Hepatocyte (in vitro differentiated cells): ENCODE data around the gene TBXAS1.

Experiments
- EZH2 ChIP-seq: fragments of 200-600 bp; sonication (generic); IDR thresholded peaks from 2 replicates; pipeline ENCODE4 v1.6.1; 2016; ENCODE audit warnings: antibody characterized with exemption, mild to moderate bottlenecking, borderline replicate concordance
- TF ChIP-seq, protein P1 (sequence below): fragments of 200-600 bp; sonication (generic); IDR thresholded peaks from 2 replicates; pipeline ENCODE4 v1.5.1; 2016; ENCODE audit warnings: antibody characterized with exemption, mild to moderate bottlenecking; ENCODE audit not compliant: poor library complexity

GRCh38 chr7:139855498-139856270, 26.6 kb downstream of the TBXAS1 start:
- TF ChIP-seq, protein P1, sequence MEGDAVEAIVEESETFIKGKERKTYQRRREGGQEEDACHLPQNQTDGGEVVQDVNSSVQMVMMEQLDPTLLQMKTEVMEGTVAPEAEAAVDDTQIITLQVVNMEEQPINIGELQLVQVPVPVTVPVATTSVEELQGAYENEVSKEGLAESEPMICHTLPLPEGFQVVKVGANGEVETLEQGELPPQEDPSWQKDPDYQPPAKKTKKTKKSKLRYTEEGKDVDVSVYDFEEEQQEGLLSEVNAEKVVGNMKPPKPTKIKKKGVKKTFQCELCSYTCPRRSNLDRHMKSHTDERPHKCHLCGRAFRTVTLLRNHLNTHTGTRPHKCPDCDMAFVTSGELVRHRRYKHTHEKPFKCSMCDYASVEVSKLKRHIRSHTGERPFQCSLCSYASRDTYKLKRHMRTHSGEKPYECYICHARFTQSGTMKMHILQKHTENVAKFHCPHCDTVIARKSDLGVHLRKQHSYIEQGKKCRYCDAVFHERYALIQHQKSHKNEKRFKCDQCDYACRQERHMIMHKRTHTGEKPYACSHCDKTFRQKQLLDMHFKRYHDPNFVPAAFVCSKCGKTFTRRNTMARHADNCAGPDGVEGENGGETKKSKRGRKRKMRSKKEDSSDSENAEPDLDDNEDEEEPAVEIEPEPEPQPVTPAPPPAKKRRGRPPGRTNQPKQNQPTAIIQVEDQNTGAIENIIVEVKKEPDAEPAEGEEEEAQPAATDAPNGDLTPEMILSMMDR, result no peak
- TF ChIP-seq EZH2, result no peak
